Brain pericyte (primary cell): ENCODE measurements around the gene GNG11.
A peak's percentile ranks its signal among the peaks of the same experiment; 100 is the strongest.

ENCODE experiments used
- DNase-seq: peaks from one replicate; pipeline ENCODE4 v3.0.0-alpha.2; 2012; ENCODE audit warnings: low read depth, low spot score

Gene GNG11

GRCh38 chr7:93921607-93922566, at the start of gene GNG11:
Gene GNG11 (plus strand): TSS chr7:93921735. CDS start chr7:93922138, 403 bp downstream.
- DNase-seq = no peak

- DNase-seq = no peak
Measured at GRCh38 chr7:93873998-93874574, 47.4 kb upstream of the GNG11 start.

- DNase-seq = no peak
Measured at GRCh38 chr7:93877742-93878141, 43.8 kb upstream of the GNG11 start.

- no peak for DNase-seq
Measured at GRCh38 chr7:93879356-93879755, 42.2 kb upstream of the GNG11 start.

- DNase-seq = no peak
Measured at GRCh38 chr7:93882468-93882867, 39.1 kb upstream of the GNG11 start.

GRCh38 chr7:93883078-93883916, 38.2 kb upstream of the GNG11 start:
- no peak for DNase-seq

- no peak for DNase-seq
Measured at GRCh38 chr7:93883917-93884345, 37.6 kb upstream of the GNG11 start.

- DNase-seq = no peak
Measured at GRCh38 chr7:93884541-93884940, 37.0 kb upstream of the GNG11 start.

GRCh38 chr7:93889261-93889660, 32.3 kb upstream of the GNG11 start:
- no peak for DNase-seq

- peak; percentile 29 for DNase-seq
Measured at GRCh38 chr7:93890041-93890463, 31.5 kb upstream of the GNG11 start.

- DNase-seq = no peak
Measured at GRCh38 chr7:93890464-93891068, 31.0 kb upstream of the GNG11 start, which contains the start of gene TFPI2. Gene TFPI2 (minus strand): TSS chr7:93890753. CDS start chr7:93890678, 75 bp downstream.

- no peak for DNase-seq
Measured at GRCh38 chr7:93894426-93894825, 27.1 kb upstream of the GNG11 start.

- no peak for DNase-seq
Measured at GRCh38 chr7:93894966-93895640, 26.4 kb upstream of the GNG11 start.

GRCh38 chr7:93895859-93896600, 25.5 kb upstream of the GNG11 start:
- no peak for DNase-seq

GRCh38 chr7:93897680-93898079, 23.9 kb upstream of the GNG11 start:
- DNase-seq = no peak

GRCh38 chr7:93902777-93903423, 18.6 kb upstream of the GNG11 start:
- DNase-seq = no peak

- no peak for DNase-seq
Measured at GRCh38 chr7:93906267-93906666, 15.3 kb upstream of the GNG11 start, which contains the start of gene GNGT1. Gene GNGT1 (plus strand): TSS chr7:93906567. CDS start chr7:93906747, 180 bp downstream.

- DNase-seq = no peak
Measured at GRCh38 chr7:93910076-93910994, 11.2 kb upstream of the GNG11 start.
